HCT116 (cell line): ENCODE results near the gene PLVAP. TPM values are rescaled to one million over a fixed set of nuclear protein-coding genes. Genes with fewer than 3 reads are reported as not detected.

Source experiments
- ATAC-seq: fragments of 200-7000 bp; cut with Tn5 transposase; 2 replicates; pipeline ENCODE4 v1.9.1; 2020; ENCODE audit warnings: mild to moderate bottlenecking, moderate library complexity
- BruUV-seq: library from RNA; stranded (reverse); fragments of 400-500 nt; replicated peaks from 2 replicates; lab custom pipeline; 2021; lab: Mats Ljungman, UMichigan
- CTCF ChIA-PET: fragments of 300-600 bp; sonication (Branson Sonifier 250); formaldehyde crosslinking; loops from one replicate; lab custom pipeline; 2021; ENCODE audit warnings: antibody characterized with exemption; lab: Charles Lee
- POLR2A ChIA-PET: fragments of 300-600, 350-600 bp; sonication (Branson Sonifier 250); formaldehyde crosslinking; loops from one replicate; lab custom pipeline; 2021; ENCODE audit warnings: antibody characterized with exemption; lab: Charles Lee
- RAD21 ChIA-PET, 2 experiments: fragments of 300-600 bp; sonication (Branson Sonifier 250); formaldehyde crosslinking; loops; one replicate each; lab custom pipeline; 2023; ENCODE audit warnings: low total read pairs in 2 of 2; ENCODE audit not compliant: uncharacterized antibody in 2 of 2, unreplicated experiment in 2 of 2, low non-redundant PET in 1 of 2; lab: Charles Lee
- DNase-seq: peaks from one replicate; pipeline ENCODE4 v3.0.0-alpha.2; 2010; ENCODE audit warnings: low read depth, low spot score
- H2AFZ ChIP-seq: fragments of 200-600 bp; shearing (Covaris generic), sonication (generic); 2 replicates; pipeline ENCODE4 v1.6.1; 2017; ENCODE audit warnings: low read depth, mixed run types, mixed read lengths, antibody characterized with exemption, low read length; ENCODE audit not compliant: poor library complexity, severe bottlenecking
- H3K27ac ChIP-seq: 2 replicates; pipeline ENCODE4 v1.5.1; 2012; ENCODE audit warnings: low read depth, low read length
- H3K27me3 ChIP-seq: fragments of 200-600 bp; sonication (generic); 2 replicates; pipeline ENCODE4 v1.6.1; 2016; ENCODE audit warnings: mixed run types, low read length, mixed read lengths; ENCODE audit not compliant: insufficient read depth
- H3K36me3 ChIP-seq, 2 experiments: fragments of 200-500 bp in 1 of 2; fragments of 200-600 bp in 1 of 2; sonication (Bioruptor generic) in 1 of 2; sonication (generic) in 1 of 2; 2 replicates each; pipeline versions ENCODE4 v1.5.1 to v1.6.1; 2014 to 2016; ENCODE audit warnings: low read length in 2 of 2, inconsistent platforms in 1 of 2, mixed read lengths in 1 of 2, mixed run types in 1 of 2; ENCODE audit not compliant: insufficient read depth in 2 of 2, control insufficient read depth in 1 of 2
- H3K4me1 ChIP-seq, 2 experiments: fragments of 200-600 bp in 1 of 2; sonication (generic) in 1 of 2; 2 replicates each; pipeline versions ENCODE4 v1.5.1 to v1.6.1; 2012 to 2017; ENCODE audit warnings: low read length in 2 of 2, inconsistent platforms in 1 of 2, mild to moderate bottlenecking in 1 of 2, mixed read lengths in 1 of 2, mixed run types in 1 of 2, moderate library complexity in 1 of 2; ENCODE audit not compliant: insufficient read depth in 2 of 2, control insufficient read depth in 1 of 2
- H3K4me2 ChIP-seq: fragments of 200-600 bp; sonication (generic); 2 replicates; pipeline ENCODE4 v1.6.1; 2017; ENCODE audit warnings: mixed run types, low read length, mixed read lengths
- H3K4me3 ChIP-seq, 2 experiments: fragments of 200-600 bp in 1 of 2; sonication (generic) in 1 of 2; replicated peaks in 1 of 2; 2 replicates each; pipeline ENCODE4 v1.5.1; 2011 to 2016; ENCODE audit warnings: low read length in 2 of 2, control low read depth in 1 of 2, low read depth in 1 of 2, mild to moderate bottlenecking in 1 of 2, mixed read lengths in 1 of 2, mixed run types in 1 of 2
- H3K79me2 ChIP-seq: fragments of 200-600 bp; sonication (generic); 2 replicates; pipeline ENCODE4 v1.6.1; 2017; ENCODE audit warnings: mild to moderate bottlenecking, mixed run types, low read length, moderate library complexity, mixed read lengths; ENCODE audit not compliant: insufficient read depth
- H3K9ac ChIP-seq: fragments of 200-600 bp; sonication (generic); 2 replicates; pipeline ENCODE4 v1.6.1; 2016; ENCODE audit warnings: low read length, mixed read lengths
- H3K9me2 ChIP-seq: fragments of 200-600 bp; sonication (generic), shearing (Covaris generic); 2 replicates; pipeline ENCODE4 v1.6.1; 2017; ENCODE audit warnings: mixed run types, mild to moderate bottlenecking, moderate library complexity; ENCODE audit not compliant: insufficient read depth
- H3K9me3 ChIP-seq, 2 experiments: fragments of 200-500 bp in 1 of 2; fragments of 200-600 bp in 1 of 2; sonication (Bioruptor generic) in 1 of 2; sonication (generic) in 1 of 2; 2 replicates each; pipeline ENCODE4 v1.6.1; 2014 to 2017; ENCODE audit warnings: low read length in 2 of 2, mixed read lengths in 2 of 2, inconsistent platforms in 1 of 2, low read depth in 1 of 2, mild to moderate bottlenecking in 1 of 2, mixed run types in 1 of 2, moderate library complexity in 1 of 2; ENCODE audit not compliant: control insufficient read depth in 1 of 2, insufficient read depth in 1 of 2
- H4K20me1 ChIP-seq: fragments of 200-600 bp; sonication (generic), shearing (Covaris generic); 2 replicates; pipeline ENCODE4 v1.6.1; 2017; ENCODE audit warnings: mixed run types, mild to moderate bottlenecking, moderate library complexity; ENCODE audit not compliant: insufficient read depth
- CBX3 ChIP-seq: IDR thresholded peaks from 2 replicates; pipeline ENCODE4 v1.6.1; 2012; ENCODE audit warnings: low read depth
- CEBPB ChIP-seq: IDR thresholded peaks from 2 replicates; pipeline ENCODE4 v1.6.1; 2012; ENCODE audit warnings: low read depth
- EGR1 ChIP-seq: IDR thresholded peaks from 2 replicates; pipeline ENCODE4 v1.6.1; 2012; ENCODE audit warnings: low read depth
- ELF1 ChIP-seq: IDR thresholded peaks from 2 replicates; pipeline ENCODE4 v1.6.1; 2012; ENCODE audit warnings: low read depth, borderline replicate concordance
- EZH2 ChIP-seq: fragments of 200-600 bp; sonication (generic); IDR thresholded peaks from 2 replicates; pipeline ENCODE4 v1.6.1; 2017; ENCODE audit warnings: antibody characterized with exemption, mixed run types
- EZH2phosphoT487 ChIP-seq: fragments of 200-600 bp; IDR thresholded peaks from 2 replicates; pipeline ENCODE4 v1.6.1; 2018; ENCODE audit warnings: antibody characterized with exemption, borderline replicate concordance
- FOSL1 ChIP-seq: IDR thresholded peaks from 2 replicates; pipeline ENCODE4 v1.6.1; 2012; ENCODE audit warnings: low read depth
- JUND ChIP-seq: IDR thresholded peaks from 2 replicates; pipeline ENCODE4 v1.6.1; 2012
- POLR2A ChIP-seq: IDR thresholded peaks from 2 replicates; pipeline ENCODE4 v1.7.0; 2011; ENCODE audit warnings: borderline replicate concordance; ENCODE audit not compliant: insufficient read depth, insufficient read length; ENCODE audit errors: extremely low read depth
- POLR2AphosphoS5 ChIP-seq: IDR thresholded peaks from 2 replicates; pipeline ENCODE4 v1.6.1; 2011; ENCODE audit warnings: mild to moderate bottlenecking, low read depth, low read length, moderate library complexity
- RAD21 ChIP-seq: IDR thresholded peaks from 2 replicates; pipeline ENCODE4 v1.6.1; 2012; ENCODE audit warnings: low read depth, mild to moderate bottlenecking
- SIN3A ChIP-seq: IDR thresholded peaks from 2 replicates; pipeline ENCODE4 v1.6.1; 2012; ENCODE audit warnings: low read depth
- SRF ChIP-seq: IDR thresholded peaks from 2 replicates; pipeline ENCODE4 v1.6.1; 2012; ENCODE audit warnings: low read depth
- TCF7L2 ChIP-seq: IDR thresholded peaks from 2 replicates; pipeline ENCODE4 v1.7.0; 2011; ENCODE audit warnings: borderline replicate concordance, inconsistent platforms; ENCODE audit not compliant: insufficient read depth, insufficient read length; ENCODE audit errors: extremely low read depth
- YY1 ChIP-seq: IDR thresholded peaks from 2 replicates; pipeline ENCODE4 v1.6.1; 2011; ENCODE audit warnings: low read length, low read depth, moderate library complexity, mild to moderate bottlenecking; ENCODE audit not compliant: insufficient replicate concordance; ENCODE audit errors: extremely low read depth
- ZFX ChIP-seq: fragments of 450-650 bp; IDR thresholded peaks from 2 replicates; pipeline ENCODE4 v1.6.1; 2017
- ZNF274 ChIP-seq: fragments of 200-500 bp; sonication (Bioruptor generic); IDR thresholded peaks from 2 replicates; pipeline ENCODE4 v1.6.1; 2014; ENCODE audit warnings: mild to moderate bottlenecking, low read depth, low read length, inconsistent platforms
- intact Hi-C: fragments of 100-400 bp; cut with micrococcal nuclease; formaldehyde crosslinking; loops from 2 replicates; pipeline ENCODE4 v1.10.0; 2022
- total RNA-seq: library from RNA; stranded (reverse); gene quantifications from one replicate; pipeline ENCODE4 v1.2.1, GENCODE V29; 2021; ENCODE audit not compliant: unreplicated experiment
- TF ChIP-seq, protein P1 (sequence below): IDR thresholded peaks from 2 replicates; pipeline ENCODE4 v1.6.1; 2012
- TF ChIP-seq, protein P2 (sequence below): IDR thresholded peaks from 2 replicates; pipeline ENCODE4 v1.6.1; 2012; ENCODE audit warnings: low read depth
- TF ChIP-seq, protein P3 (sequence below): IDR thresholded peaks from 2 replicates; pipeline ENCODE4 v1.6.1; 2012
- TF ChIP-seq, protein P4 (sequence below), 3 experiments: fragments of 200-600 bp in 1 of 3; sonication (generic) in 1 of 3; IDR thresholded peaks in 2 of 3; conservative IDR thresholded peaks in 1 of 3; 2 replicates each; pipeline ENCODE4 v1.5.1; 2012 to 2017; ENCODE audit warnings: low read depth in 2 of 3, low read length in 2 of 3, antibody characterized with exemption in 1 of 3, borderline replicate concordance in 1 of 3, control low read depth in 1 of 3, mild to moderate bottlenecking in 1 of 3, mixed read lengths in 1 of 3, mixed run types in 1 of 3, moderate library complexity in 1 of 3; ENCODE audit not compliant: insufficient read depth in 1 of 3

PLVAP gene
- total RNA-seq, 1 experiment from 2014 or later, result 0.47 TPM

DNA sequence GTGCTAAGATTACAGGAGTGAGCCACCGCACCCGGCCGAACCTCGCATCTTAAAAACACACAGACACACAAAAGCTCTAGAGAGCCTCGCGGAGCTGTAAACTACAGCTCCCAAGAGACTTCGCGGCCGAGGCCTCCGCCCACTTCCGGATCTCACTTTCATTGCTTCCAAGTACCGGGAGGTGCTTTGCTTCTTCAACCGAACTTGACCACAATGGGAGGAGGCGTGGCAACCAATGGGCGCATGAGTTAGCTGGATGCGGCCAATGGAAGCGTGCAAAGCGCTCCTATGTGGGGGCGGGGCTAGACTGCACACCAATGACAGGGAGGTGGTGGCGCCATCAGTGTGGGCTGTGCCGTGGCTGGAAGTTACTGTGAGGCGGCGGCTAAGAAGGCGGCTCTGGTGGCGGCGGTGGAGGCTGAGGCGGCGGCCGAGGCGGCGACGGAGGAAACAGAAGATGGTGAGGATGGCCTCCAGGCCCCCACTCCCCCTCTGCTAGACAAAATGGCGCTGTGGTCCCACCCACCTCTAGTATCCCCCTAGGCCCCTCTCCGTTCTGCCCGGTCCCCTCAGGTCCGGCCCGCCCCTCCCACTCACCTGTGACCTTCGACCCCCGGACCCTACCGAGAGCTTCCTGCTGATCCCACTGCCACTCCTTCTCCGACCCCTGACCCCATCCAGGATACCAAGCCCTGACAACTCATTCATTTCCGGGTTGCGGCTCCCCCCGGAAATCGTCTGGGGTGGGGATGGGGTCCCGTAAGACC is 67.8 kb downstream of the PLVAP start, which contains the start of gene DDA1:
Gene DDA1 (plus strand): TSS at position 366 of the 767 bp plus-strand sequence. CDS start 92 bp downstream, at position 458.
- TSS peak; percentile 59 for BruUV-seq
- Histone ChIP-seq H3K9ac (peak within 1 kb of the TSS; percentile 81), H3K36me3 (peaks cover 0 to 7% of the 10 kb centered on the region in 2 experiments; a peak in 3 of 4 replicates), H3K4me2 (peak within 1 kb of the TSS; percentile 99), H3K4me1 (peaks cover 47 to 64% of the 10 kb centered on the region in 2 experiments), H4K20me1 (no peaks in the 10 kb centered on the region), H3K27ac (peak within 1 kb of the TSS; percentile 79), H3K27me3 (no peaks in the 10 kb centered on the region), H2AFZ (no peak within 1 kb of the TSS), H3K9me3 (no peaks in the 10 kb centered on the region), H3K4me3 (peak within 1 kb of the TSS; percentile 80 to 98), H3K9me2 (no peaks in the 10 kb centered on the region), H3K79me2 (peaks cover 59% of the 10 kb centered on the region)
- ChIA-PET POLR2A (interaction anchor here (0.6 to 3.2 kb wide), 13 partner anchors 8 to 457 kb away, joined by 4 to 39 read pairs (median 5); partner anchors contain the start of genes ANO8, BABAM1, MVB12A and USE1), CTCF (interaction anchor here (0.7 to 1.8 kb wide), 12 partner anchors 9 to 530 kb away, joined by 3 to 8 read pairs (median 4); partner anchors contain the start of genes ANO8, BABAM1 and USE1), RAD21 (interaction anchor here (0.8 to 1.6 kb wide), 6 partner anchors 23 to 94 kb away, joined by 3 to 5 read pairs (median 4); partner anchors contain the start of genes ANO8 (in 1 of the 2) and USE1 (in 1 of the 2))
- ATAC-seq, result peak; percentile 75
- intact Hi-C loops, result loop anchor here (2.0 kb wide), 1 partner anchor 17 kb away; no protein-coding TSS in a partner anchor
- DNase-seq, result peak; percentile 100
- peak; percentile 49 for TF ChIP-seq POLR2A
- peak; percentile 63 for TF ChIP-seq POLR2AphosphoS5
- peak; percentile 45 for TF ChIP-seq TCF7L2
- TF ChIP-seq EZH2, result no peak
- no peak; the same call in 1 of the 2 replicates for TF ChIP-seq ELF1
- no peak for TF ChIP-seq SRF
- peak; percentile 71 for TF ChIP-seq EGR1
- no peak for TF ChIP-seq FOSL1
- no peak for TF ChIP-seq JUND
- no peak for TF ChIP-seq CBX3
- TF ChIP-seq RAD21, result no peak
- no peak for TF ChIP-seq YY1
- TF ChIP-seq, protein P1, sequence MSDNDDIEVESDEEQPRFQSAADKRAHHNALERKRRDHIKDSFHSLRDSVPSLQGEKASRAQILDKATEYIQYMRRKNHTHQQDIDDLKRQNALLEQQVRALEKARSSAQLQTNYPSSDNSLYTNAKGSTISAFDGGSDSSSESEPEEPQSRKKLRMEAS, result no peak
- TF ChIP-seq ZNF274, result no peak
- TF ChIP-seq, protein P2, sequence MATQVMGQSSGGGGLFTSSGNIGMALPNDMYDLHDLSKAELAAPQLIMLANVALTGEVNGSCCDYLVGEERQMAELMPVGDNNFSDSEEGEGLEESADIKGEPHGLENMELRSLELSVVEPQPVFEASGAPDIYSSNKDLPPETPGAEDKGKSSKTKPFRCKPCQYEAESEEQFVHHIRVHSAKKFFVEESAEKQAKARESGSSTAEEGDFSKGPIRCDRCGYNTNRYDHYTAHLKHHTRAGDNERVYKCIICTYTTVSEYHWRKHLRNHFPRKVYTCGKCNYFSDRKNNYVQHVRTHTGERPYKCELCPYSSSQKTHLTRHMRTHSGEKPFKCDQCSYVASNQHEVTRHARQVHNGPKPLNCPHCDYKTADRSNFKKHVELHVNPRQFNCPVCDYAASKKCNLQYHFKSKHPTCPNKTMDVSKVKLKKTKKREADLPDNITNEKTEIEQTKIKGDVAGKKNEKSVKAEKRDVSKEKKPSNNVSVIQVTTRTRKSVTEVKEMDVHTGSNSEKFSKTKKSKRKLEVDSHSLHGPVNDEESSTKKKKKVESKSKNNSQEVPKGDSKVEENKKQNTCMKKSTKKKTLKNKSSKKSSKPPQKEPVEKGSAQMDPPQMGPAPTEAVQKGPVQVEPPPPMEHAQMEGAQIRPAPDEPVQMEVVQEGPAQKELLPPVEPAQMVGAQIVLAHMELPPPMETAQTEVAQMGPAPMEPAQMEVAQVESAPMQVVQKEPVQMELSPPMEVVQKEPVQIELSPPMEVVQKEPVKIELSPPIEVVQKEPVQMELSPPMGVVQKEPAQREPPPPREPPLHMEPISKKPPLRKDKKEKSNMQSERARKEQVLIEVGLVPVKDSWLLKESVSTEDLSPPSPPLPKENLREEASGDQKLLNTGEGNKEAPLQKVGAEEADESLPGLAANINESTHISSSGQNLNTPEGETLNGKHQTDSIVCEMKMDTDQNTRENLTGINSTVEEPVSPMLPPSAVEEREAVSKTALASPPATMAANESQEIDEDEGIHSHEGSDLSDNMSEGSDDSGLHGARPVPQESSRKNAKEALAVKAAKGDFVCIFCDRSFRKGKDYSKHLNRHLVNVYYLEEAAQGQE, result no peak
- TF ChIP-seq ZFX, result peak; percentile 27; the same call in 1 of the 2 replicates
- TF ChIP-seq, protein P3, sequence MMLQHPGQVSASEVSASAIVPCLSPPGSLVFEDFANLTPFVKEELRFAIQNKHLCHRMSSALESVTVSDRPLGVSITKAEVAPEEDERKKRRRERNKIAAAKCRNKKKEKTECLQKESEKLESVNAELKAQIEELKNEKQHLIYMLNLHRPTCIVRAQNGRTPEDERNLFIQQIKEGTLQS, result no peak
- TF ChIP-seq EZH2phosphoT487, result no peak
- no peak for TF ChIP-seq CEBPB
- TF ChIP-seq, protein P4, sequence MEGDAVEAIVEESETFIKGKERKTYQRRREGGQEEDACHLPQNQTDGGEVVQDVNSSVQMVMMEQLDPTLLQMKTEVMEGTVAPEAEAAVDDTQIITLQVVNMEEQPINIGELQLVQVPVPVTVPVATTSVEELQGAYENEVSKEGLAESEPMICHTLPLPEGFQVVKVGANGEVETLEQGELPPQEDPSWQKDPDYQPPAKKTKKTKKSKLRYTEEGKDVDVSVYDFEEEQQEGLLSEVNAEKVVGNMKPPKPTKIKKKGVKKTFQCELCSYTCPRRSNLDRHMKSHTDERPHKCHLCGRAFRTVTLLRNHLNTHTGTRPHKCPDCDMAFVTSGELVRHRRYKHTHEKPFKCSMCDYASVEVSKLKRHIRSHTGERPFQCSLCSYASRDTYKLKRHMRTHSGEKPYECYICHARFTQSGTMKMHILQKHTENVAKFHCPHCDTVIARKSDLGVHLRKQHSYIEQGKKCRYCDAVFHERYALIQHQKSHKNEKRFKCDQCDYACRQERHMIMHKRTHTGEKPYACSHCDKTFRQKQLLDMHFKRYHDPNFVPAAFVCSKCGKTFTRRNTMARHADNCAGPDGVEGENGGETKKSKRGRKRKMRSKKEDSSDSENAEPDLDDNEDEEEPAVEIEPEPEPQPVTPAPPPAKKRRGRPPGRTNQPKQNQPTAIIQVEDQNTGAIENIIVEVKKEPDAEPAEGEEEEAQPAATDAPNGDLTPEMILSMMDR (IDR thresholded peaks at IDR 0.05 in 2 of 3, conservative IDR thresholded peaks at IDR 0.05 in 1 of 3; ENCODE audit: borderline replicate concordance in 1 of 3, insufficient read depth in 1 of 3, low read depth in 2 of 3, low read length in 2 of 3), result no peak
- no peak for TF ChIP-seq SIN3A
